Measurements from ENCODE around the gene INHBB.

INHBB gene

GRCh38 chr2:120360307-120360855 lies 14.4 kb downstream of the INHBB start:
- no peak for DNase-seq

- no peak for DNase-seq
These were observed 17.0 kb downstream of the INHBB start for GRCh38 chr2:120362926-120363325.

GRCh38 chr2:120365236-120365793 lies 19.4 kb downstream of the INHBB start:
- DNase-seq, result no peak

GRCh38 chr2:120366698-120367097 lies 20.8 kb downstream of the INHBB start:
- no peak for DNase-seq

GRCh38 chr2:120367221-120367620 lies 21.3 kb downstream of the INHBB start:
- DNase-seq, result no peak

GRCh38 chr2:120367649-120368048 lies 21.7 kb downstream of the INHBB start:
- no peak for DNase-seq

- no peak for DNase-seq
These were observed 22.1 kb downstream of the INHBB start for GRCh38 chr2:120368086-120368485.

- DNase-seq, result no peak
These were observed 23.3 kb downstream of the INHBB start for GRCh38 chr2:120369250-120369649.

- DNase-seq, result no peak
These were observed 26.2 kb downstream of the INHBB start for GRCh38 chr2:120371969-120372625.

GRCh38 chr2:120372816-120373215 lies 26.9 kb downstream of the INHBB start:
- DNase-seq, result no peak

GRCh38 chr2:120373424-120373823 lies 27.5 kb downstream of the INHBB start:
- peak in 1 of 2 experiments; percentile 39 for DNase-seq

- no peak for DNase-seq
These were observed 28.9 kb downstream of the INHBB start for GRCh38 chr2:120374821-120375220.

GRCh38 chr2:120375251-120376020 lies 29.5 kb downstream of the INHBB start:
- no peak for DNase-seq

GRCh38 chr2:120376101-120376500 lies 30.2 kb downstream of the INHBB start:
- DNase-seq, result no peak

- DNase-seq, result no peak
These were observed 31.0 kb downstream of the INHBB start for GRCh38 chr2:120376679-120377640.

- no peak for DNase-seq
These were observed 32.7 kb downstream of the INHBB start for GRCh38 chr2:120378605-120379004.

GRCh38 chr2:120379916-120380893 lies 34.3 kb downstream of the INHBB start:
- DNase-seq, result peak; percentile 38 to 71

GRCh38 chr2:120381192-120381591 lies 35.3 kb downstream of the INHBB start:
- DNase-seq, result no peak

GRCh38 chr2:120381661-120382060 lies 35.7 kb downstream of the INHBB start:
- no peak for DNase-seq

- no peak for DNase-seq
These were observed 36.7 kb downstream of the INHBB start for GRCh38 chr2:120382541-120383144.

GRCh38 chr2:120383191-120383590 lies 37.3 kb downstream of the INHBB start:
- peak in 1 of 2 experiments; percentile 26 for DNase-seq
